ENCODE data around the gene CAMTA1. TPM values are rescaled to one million over a fixed set of nuclear protein-coding genes. Genes with fewer than 3 reads are reported as not detected.

The CAMTA1 gene
- total and polyA plus RNA-seq, 4 donors, result 18.0 to 93.5 (median 35.8) TPM

- H3K4me1 ChIP-seq (ENCODE audit: control insufficient read depth in 4 of 4, insufficient read depth in 4 of 4, low read length in 3 of 4), result no peaks in the 10 kb centered on the region
- no peaks in the 10 kb centered on the region for H3K36me3 ChIP-seq (ENCODE audit: control insufficient read depth in 4 of 4, insufficient read depth in 3 of 4, low read depth in 1 of 4, low read length in 3 of 4)
- 93% methylated on average over 3 of the region's 3 CpGs for WGBS
- no peak for DNase-seq (ENCODE audit: low spot score)
- no peak overlapping the region for H3K27ac ChIP-seq (ENCODE audit: low read depth in 1 of 2, low read length in 2 of 2)
- no peak overlapping the region for H3K4me3 ChIP-seq (ENCODE audit: low read depth in 1 of 3, low read length in 3 of 3)
- no peaks in the 10 kb centered on the region for H3K27me3 ChIP-seq (ENCODE audit: control insufficient read depth in 4 of 4, insufficient read depth in 4 of 4, low read length in 3 of 4)
- TF ChIP-seq ZBTB33 (IDR thresholded peaks at IDR 0.05) (no peak), ATF3 (IDR thresholded peaks at IDR 0.05) (no peak), RXRA (IDR thresholded peaks at IDR 0.05) (no peak), HNF4G (IDR thresholded peaks at IDR 0.05) (no peak), NR2F2 (IDR thresholded peaks at IDR 0.05) (no peak), YY1 (IDR thresholded peaks at IDR 0.05) (no peak), EGR1 (IDR thresholded peaks at IDR 0.05; ENCODE audit: low read depth in 2 of 2) (no peak), GABPA (IDR thresholded peaks at IDR 0.05 in 1 of 2, conservative IDR thresholded peaks at IDR 0.05 in 1 of 2) (no peak), HNF4A (conservative IDR thresholded peaks at IDR 0.05) (no peak), SP1 (IDR thresholded peaks at IDR 0.05) (no peak), CTCF (IDR thresholded peaks at IDR 0.05; ENCODE audit: low read depth, low read length, missing input control) (no peak), FOXA2 (IDR thresholded peaks at IDR 0.05) (no peak), REST (IDR thresholded peaks at IDR 0.05) (no peak)
- H3K9ac ChIP-seq (ENCODE audit: low read depth in 1 of 2, low read length in 2 of 2), result no peak overlapping the region
- peaks cover 0 to 2% (median under 1%) of the 10 kb centered on the region in 4 donors for H3K9me3 ChIP-seq (ENCODE audit: control insufficient read depth in 4 of 4, low read length in 3 of 4)
Measured at GRCh38 chr1:7429290-7429689, 644.0 kb downstream of the CAMTA1 start.

- no peak overlapping the region for H3K27ac ChIP-seq (ENCODE audit: low read depth in 1 of 2, low read length in 2 of 2)
- WGBS, result 77% methylated on average over 7 of the region's 7 CpGs
- TF ChIP-seq HNF4A (conservative IDR thresholded peaks at IDR 0.05), result no peak
- TF ChIP-seq ZBTB33 (IDR thresholded peaks at IDR 0.05), result no peak
- TF ChIP-seq ATF3 (IDR thresholded peaks at IDR 0.05), result no peak
- no peak for TF ChIP-seq MAX (IDR thresholded peaks at IDR 0.05)
- TF ChIP-seq SP1 (IDR thresholded peaks at IDR 0.05), result no peak
- no peak for TF ChIP-seq FOXA1 (IDR thresholded peaks at IDR 0.05)
- no peak for TF ChIP-seq RAD21 (IDR thresholded peaks at IDR 0.05)
- no peak for TF ChIP-seq NR2F2 (IDR thresholded peaks at IDR 0.05)
- no peak for TF ChIP-seq FOXA2 (IDR thresholded peaks at IDR 0.05)
- TF ChIP-seq GABPA (IDR thresholded peaks at IDR 0.05 in 1 of 2, conservative IDR thresholded peaks at IDR 0.05 in 1 of 2), result no peak
- no peak for TF ChIP-seq CTCF (IDR thresholded peaks at IDR 0.05; ENCODE audit: low read depth, low read length, missing input control)
- no peak for TF ChIP-seq TAF1 (conservative IDR thresholded peaks at IDR 0.05)
Measured at GRCh38 chr1:7430047-7430608, 644.9 kb downstream of the CAMTA1 start.

More at GRCh38 chr1:7430047-7430608, 644.9 kb downstream of the CAMTA1 start:
- no peak overlapping the region for H3K9ac ChIP-seq (ENCODE audit: low read depth in 1 of 2, low read length in 2 of 2)
- no peaks in the 10 kb centered on the region for H3K36me3 ChIP-seq (ENCODE audit: control insufficient read depth in 4 of 4, insufficient read depth in 3 of 4, low read depth in 1 of 4, low read length in 3 of 4)
- H3K27me3 ChIP-seq (ENCODE audit: control insufficient read depth in 4 of 4, insufficient read depth in 4 of 4, low read length in 3 of 4), result no peaks in the 10 kb centered on the region
- DNase-seq (ENCODE audit: low spot score), result no peak
- H3K4me1 ChIP-seq (ENCODE audit: control insufficient read depth in 4 of 4, insufficient read depth in 4 of 4, low read length in 3 of 4), result no peaks in the 10 kb centered on the region
- H3K4me3 ChIP-seq (ENCODE audit: low read depth in 1 of 3, low read length in 3 of 3), result no peak overlapping the region
- H3K9me3 ChIP-seq (ENCODE audit: control insufficient read depth in 4 of 4, low read length in 3 of 4), result peaks cover 0 to 3% (median 1%) of the 10 kb centered on the region in 4 donors

Data from liver (tissue), 9 donors.